Small intestine (tissue), 7 donors: Measurements from ENCODE around the gene ZSWIM6. TPM values are rescaled to one million over a fixed set of nuclear protein-coding genes. Genes with fewer than 3 reads are reported as not detected.
"Not testable (repeated sequence)": the region's sequence is repeated elsewhere in the genome, so short reads cannot be mapped to it uniquely, and the experiment has no call there.

ENCODE experiments used
- DNase-seq, 2 donors: peaks; one replicate each; pipeline versions ENCODE4 v3.0.0 to v3.0.0-alpha.2; 2013
- FAIRE-seq: peaks from 2 replicates; lab custom pipeline; 2012; peaks lifted over from hg19 to GRCh38; lab: Jason Lieb, UNC
- H3K27ac ChIP-seq, 3 donors: one replicate each; pipeline ENCODE4 v1.5.1; 2013; ENCODE audit warnings: low read length in 2 of 3, mild to moderate bottlenecking in 2 of 3, control low read depth in 1 of 3, inconsistent platforms in 1 of 3, low read depth in 1 of 3, moderate library complexity in 1 of 3
- H3K27me3 ChIP-seq, 3 donors: one replicate each; pipeline ENCODE4 v1.6.1; 2013; ENCODE audit warnings: low read length in 3 of 3, inconsistent platforms in 1 of 3; ENCODE audit not compliant: control insufficient read depth in 3 of 3, insufficient read depth in 3 of 3
- H3K36me3 ChIP-seq, 3 donors: one replicate each; pipeline ENCODE4 v1.6.1; 2013; ENCODE audit warnings: low read length in 3 of 3, inconsistent platforms in 1 of 3, low read depth in 1 of 3, mild to moderate bottlenecking in 1 of 3, moderate library complexity in 1 of 3; ENCODE audit not compliant: control insufficient read depth in 3 of 3, insufficient read depth in 2 of 3
- H3K4me1 ChIP-seq, 3 donors: one replicate each; pipeline ENCODE4 v1.6.1; 2013; ENCODE audit warnings: low read length in 2 of 3, inconsistent platforms in 1 of 3, low read depth in 1 of 3, mild to moderate bottlenecking in 1 of 3, moderate library complexity in 1 of 3; ENCODE audit not compliant: control insufficient read depth in 3 of 3, insufficient read depth in 2 of 3
- H3K4me3 ChIP-seq, 3 donors: one replicate each; pipeline ENCODE4 v1.5.1; 2013; ENCODE audit warnings: low read length in 3 of 3, control low read depth in 1 of 3, inconsistent platforms in 1 of 3, low read depth in 1 of 3, mild to moderate bottlenecking in 1 of 3, moderate library complexity in 1 of 3
- H3K9me3 ChIP-seq, 2 donors: one replicate each; pipeline ENCODE4 v1.6.1; 2013; ENCODE audit warnings: low read depth in 1 of 2, low read length in 1 of 2; ENCODE audit not compliant: control insufficient read depth in 2 of 2, insufficient read depth in 1 of 2
- WGBS, 3 donors: extraction: QIAGEN DNeasy Blood & Tissue Kit; methylation state at CpG; one replicate each; pipeline ENCODE4 v1.1.7; 2013; 5-methylcytosine and 5-hydroxymethylcytosine counted together
- polyA plus RNA-seq, 4 donors: library from polyadenylated mRNA; stranded (reverse) in 3 of 4; unstranded in 1 of 4; fragments of 200-250 nt in 3 of 4; fragments of 120-200 nt in 1 of 4; gene quantifications; one replicate each; pipeline versions ENCODE4 v1.2.1 to v1.2.3, GENCODE V29; 2013
- donor health status: healthy with polysubstance abuse.
- donor health status: control.
- donor health status: control.
- donor health status: Bipolar disorder and iron deficiency.
- donor health status: healthy.

The ZSWIM6 gene
- polyA plus RNA-seq, 4 donors: 3.2 to 14.6 (median 4.2) TPM

- no peak overlapping the region for H3K4me3 ChIP-seq
- peak overlapping the region in 2 of 3 donors; percentile 20 to 77 for H3K27ac ChIP-seq
- no peak for FAIRE-seq
- DNase-seq: peak; percentile 60 to 66
- no peaks in the 10 kb centered on the region for H3K27me3 ChIP-seq
- H3K4me1 ChIP-seq: peaks cover 0 to 24% (median 7%) of the 10 kb centered on the region in 3 donors
- no peaks in the 10 kb centered on the region for H3K36me3 ChIP-seq
- H3K9me3 ChIP-seq: no peaks in the 10 kb centered on the region
These were observed 73.6 kb downstream of the ZSWIM6 start for GRCh38 chr5:61405511-61406295.

DNA sequence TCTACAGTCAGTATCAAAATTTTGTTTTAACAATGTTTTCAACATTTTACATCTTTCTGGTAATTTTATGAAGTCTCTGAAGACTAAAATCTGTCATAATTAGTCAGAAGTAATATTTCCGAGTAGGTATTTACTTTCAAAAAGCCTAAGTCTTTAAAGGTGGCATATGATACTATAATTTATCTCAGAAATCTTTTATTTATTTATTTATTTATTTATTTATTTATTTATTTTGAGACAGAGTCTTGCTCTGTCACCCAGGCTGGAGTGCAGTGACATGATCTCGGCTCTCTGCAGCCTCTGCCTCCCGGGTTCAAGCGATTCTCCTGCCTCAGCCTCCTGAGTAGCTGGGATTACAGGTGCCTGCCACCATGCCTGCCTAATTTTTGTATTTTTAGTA lies 74.4 kb downstream of the ZSWIM6 start:
- peaks cover 0 to 24% (median 7%) of the 10 kb centered on the region in 3 donors for H3K4me1 ChIP-seq

DNA sequence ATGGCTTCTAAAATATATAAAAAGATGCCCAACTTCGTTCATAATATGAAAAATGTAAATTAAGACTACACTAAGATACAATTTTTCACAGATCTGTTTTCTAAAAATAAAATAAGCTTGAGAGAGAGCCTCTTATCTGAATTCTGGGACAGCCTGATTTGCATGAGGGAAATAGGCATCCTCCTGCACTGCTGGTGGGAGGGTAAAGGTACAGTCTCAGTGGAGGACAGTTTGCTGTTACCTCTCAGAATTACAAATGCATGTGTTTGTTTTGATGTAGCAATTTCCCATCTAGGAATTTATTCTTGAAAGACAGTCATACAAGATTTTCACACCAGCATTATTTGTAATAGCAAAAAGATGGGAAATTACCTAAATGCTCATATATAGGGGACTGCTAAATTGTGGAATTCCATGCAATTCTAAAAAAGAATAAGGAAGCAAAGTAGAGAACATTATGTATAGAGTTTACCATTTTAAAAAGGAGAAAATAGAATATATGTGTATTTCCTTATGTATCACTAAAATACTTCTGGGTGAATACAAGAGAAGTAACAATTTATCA lies 75.7 kb downstream of the ZSWIM6 start:
- H3K9me3 ChIP-seq: no peaks in the 10 kb centered on the region
- H3K4me1 ChIP-seq: peaks cover 0 to 24% (median 7%) of the 10 kb centered on the region in 3 donors
- DNase-seq: no peak
- no peak overlapping the region for H3K4me3 ChIP-seq
- 68 to 73% (median 69%) methylated on average over 1 of the region's 1 CpG for WGBS, 3 donors
- H3K27ac ChIP-seq: peak overlapping the region in 1 of 3 donors; percentile 56
- FAIRE-seq: no peak
- no peaks in the 10 kb centered on the region for H3K27me3 ChIP-seq
- H3K36me3 ChIP-seq: no peaks in the 10 kb centered on the region

More for the DNA sequence above, 74.4 kb downstream of the ZSWIM6 start:
- not testable (repeated sequence) for H3K4me3 ChIP-seq, H3K36me3 ChIP-seq, H3K9me3 ChIP-seq, DNase-seq, FAIRE-seq, H3K27me3 ChIP-seq
- peak overlapping the region in 1 of 3 donors; percentile 77 for H3K27ac ChIP-seq
- 91 to 93% (median 92%) methylated on average over 4 of the region's 4 CpGs for WGBS, 3 donors

GRCh38 chr5:61408476-61409168 lies 76.6 kb downstream of the ZSWIM6 start:
- Histone ChIP-seq H3K36me3 (no peaks in the 10 kb centered on the region), H3K4me1 (peaks cover 0 to 24% (median 7%) of the 10 kb centered on the region in 3 donors), H3K4me3 (peak overlapping the region in 2 of 3 donors; percentile 0 to 24), H3K27ac (peak overlapping the region in 2 of 3 donors; percentile 31 to 56), H3K9me3 (no peaks in the 10 kb centered on the region), H3K27me3 (no peaks in the 10 kb centered on the region)
- 0 to 1% (median 1%) methylated on average over 27 to 28 of the region's 28 CpGs for WGBS, 3 donors
- DNase-seq: peak; percentile 99
- no peak for FAIRE-seq

GRCh38 chr5:61409568-61409967 lies 77.5 kb downstream of the ZSWIM6 start:
- Histone ChIP-seq H3K4me3 (no peak overlapping the region), H3K27ac (peak overlapping the region in 1 of 3 donors; percentile 56), H3K27me3 (no peaks in the 10 kb centered on the region), H3K9me3 (no peaks in the 10 kb centered on the region), H3K4me1 (peaks cover 0 to 21% (median 4%) of the 10 kb centered on the region in 3 donors), H3K36me3 (no peaks in the 10 kb centered on the region)
- peak; percentile 21 to 42 for DNase-seq
- no peak for FAIRE-seq
- WGBS, 3 donors: 9 to 33% (median 18%) methylated on average over 2 of the region's 2 CpGs

DNA sequence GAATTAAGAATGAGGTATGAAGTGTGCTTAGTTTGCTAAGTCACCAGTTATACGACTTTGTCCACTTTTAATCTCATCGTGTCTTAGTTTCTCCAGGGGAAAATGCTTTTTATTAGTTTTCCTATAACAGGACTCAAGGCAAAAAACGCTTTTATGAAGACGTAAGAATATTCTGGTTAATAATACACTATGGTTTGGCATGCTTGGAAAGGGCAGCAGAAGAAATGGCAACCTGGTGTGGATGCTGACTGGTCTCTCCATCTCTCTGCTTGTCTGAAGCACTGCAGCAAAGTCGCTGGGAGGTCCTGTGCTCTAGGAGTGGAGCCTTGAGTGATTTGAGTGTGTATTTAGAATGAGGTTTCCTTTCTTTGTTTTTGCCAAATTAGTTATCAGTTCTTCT lies 78.8 kb downstream of the ZSWIM6 start:
- peaks cover 0 to 18% (median 2%) of the 10 kb centered on the region in 3 donors for H3K4me1 ChIP-seq
- no peak for FAIRE-seq
- 84 to 91% (median 85%) methylated on average over 5 of the region's 5 CpGs for WGBS, 3 donors

GRCh38 chr5:61412361-61412760 lies 80.3 kb downstream of the ZSWIM6 start:
- H3K4me3 ChIP-seq: no peak overlapping the region
- H3K27me3 ChIP-seq: no peaks in the 10 kb centered on the region
- H3K27ac ChIP-seq: no peak overlapping the region
- WGBS, 3 donors: 78 to 96% (median 92%) methylated on average over 2 of the region's 2 CpGs
- DNase-seq (no peak), FAIRE-seq (no peak)
- no peaks in the 10 kb centered on the region for H3K9me3 ChIP-seq
- peaks cover 3 to 15% (median 7%) of the 10 kb centered on the region in 3 donors for H3K4me1 ChIP-seq
- H3K36me3 ChIP-seq: no peaks in the 10 kb centered on the region

More for the DNA sequence above, 78.8 kb downstream of the ZSWIM6 start:
- no peaks in the 10 kb centered on the region for H3K27me3 ChIP-seq
- no peak overlapping the region for H3K4me3 ChIP-seq
- H3K9me3 ChIP-seq: no peaks in the 10 kb centered on the region
- H3K36me3 ChIP-seq: no peaks in the 10 kb centered on the region
- no peak for DNase-seq
- H3K27ac ChIP-seq: no peak overlapping the region

DNA sequence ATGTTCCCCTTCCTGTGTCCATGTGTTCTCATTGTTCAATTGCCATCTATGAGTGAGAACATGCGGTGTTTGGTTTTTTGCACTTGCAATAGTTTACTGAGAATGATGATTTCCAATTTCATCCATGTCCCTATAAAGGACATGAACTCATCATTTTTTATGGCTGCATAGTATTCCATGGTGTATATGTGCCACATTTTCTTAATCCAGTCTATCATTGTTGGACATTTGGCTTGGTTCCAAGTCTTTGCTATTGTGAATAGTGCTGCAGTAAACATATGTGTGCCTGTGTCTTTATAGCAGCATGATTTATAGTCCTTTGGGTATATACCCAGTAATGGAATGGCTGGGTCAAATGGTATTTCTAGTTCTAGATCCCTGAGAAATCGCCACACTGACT lies 81.1 kb downstream of the ZSWIM6 start:
- not testable (repeated sequence) for H3K9me3 ChIP-seq, H3K27ac ChIP-seq, FAIRE-seq, H3K27me3 ChIP-seq, H3K4me1 ChIP-seq, DNase-seq, H3K36me3 ChIP-seq, H3K4me3 ChIP-seq
- 79 to 100% (median 100%) methylated on average over 1 to 2 of the region's 2 CpGs for WGBS, 3 donors
